K562 (cell line): Measurements from ENCODE around the gene KISS1. TPM values are rescaled to one million over a fixed set of nuclear protein-coding genes. Genes with fewer than 3 reads are reported as not detected.

Source experiments
- ATAC-seq: fragments of 200-7000 bp; cut with Tn5 transposase; 3 replicates; pipeline ENCODE4 v1.9.1; 2020; ENCODE audit warnings: moderate library complexity
- BruUV-seq: library from RNA; stranded (reverse); fragments of 400-500 nt; replicated peaks from 2 replicates; lab custom pipeline; 2021; lab: Mats Ljungman, UMichigan
- CTCF ChIA-PET: fragments of 300-600 bp; formaldehyde crosslinking; extraction: SDS; loops from one replicate; lab custom pipeline; 2021; ENCODE audit warnings: low intra/inter-chr PET ratio; lab: Yijun Ruan, JAX
- POLR2A ChIA-PET: fragments of 300-600, 350-650 bp; sonication (Branson Sonifier 250); formaldehyde crosslinking; extraction: SDS; loops from one replicate; lab custom pipeline; 2021; ENCODE audit warnings: antibody characterized with exemption, inconsistent platforms; lab: Yijun Ruan, JAX
- DNase-seq, 4 experiments: peaks; one replicate each; pipeline versions ENCODE4 v3.0.0 to v3.0.0-alpha.2; 2011 to 2018; ENCODE audit warnings: low spot score in 3 of 4, mixed read lengths in 3 of 4; ENCODE audit errors: extremely low read depth in 1 of 4
- FAIRE-seq: peaks from 2 replicates; lab custom pipeline; 2011; peaks lifted over from hg19 to GRCh38; lab: Jason Lieb, UNC
- H2AFZ ChIP-seq: 2 replicates; pipeline ENCODE4 v1.6.0; 2011; ENCODE audit warnings: low read depth, low read length, control low read depth, inconsistent platforms
- H3K27ac ChIP-seq: fragments of 200-600 bp; 3 replicates; pipeline ENCODE4 v1.8.0; 2011; ENCODE audit warnings: low read depth, mild to moderate bottlenecking, control low read depth, inconsistent platforms, low read length, moderate library complexity, mixed read lengths; ENCODE audit errors: extremely low read depth
- H3K27me3 ChIP-seq, 2 experiments: fragments of 300-600 bp in 1 of 2; 2 replicates in 1 of 2; 3 replicates in 1 of 2; pipeline versions ENCODE4 v1.6.0 to v1.8.0; 2011; ENCODE audit warnings: inconsistent platforms in 2 of 2, low read length in 2 of 2, mild to moderate bottlenecking in 1 of 2, mixed read lengths in 1 of 2, moderate library complexity in 1 of 2; ENCODE audit not compliant: control insufficient read depth in 2 of 2, insufficient read depth in 2 of 2
- H3K36me3 ChIP-seq: fragments of 300-600 bp; 3 replicates; pipeline ENCODE4 v1.8.0; 2011; ENCODE audit warnings: mild to moderate bottlenecking, low read length, inconsistent platforms; ENCODE audit not compliant: control insufficient read depth, insufficient read depth
- H3K4me1 ChIP-seq, 2 experiments: fragments of 200-600 bp in 1 of 2; replicated peaks in 1 of 2; 2 replicates in 1 of 2; 3 replicates in 1 of 2; pipeline versions ENCODE4 v1.5.1 to v1.8.0; 2011; ENCODE audit warnings: inconsistent platforms in 2 of 2, low read length in 2 of 2, mild to moderate bottlenecking in 1 of 2, mixed read lengths in 1 of 2, moderate library complexity in 1 of 2; ENCODE audit not compliant: control insufficient read depth in 2 of 2, insufficient read depth in 2 of 2
- H3K4me2 ChIP-seq: 2 replicates; pipeline ENCODE4 v1.6.1; 2011; ENCODE audit warnings: low read length, control low read depth, inconsistent platforms, mixed read lengths; ENCODE audit not compliant: insufficient read depth
- H3K4me3 ChIP-seq: fragments of 200-600 bp; sonication (generic), shearing (Covaris generic); 2 replicates; pipeline ENCODE4 v1.5.1; 2016; ENCODE audit warnings: control low read depth, inconsistent platforms
- H3K79me2 ChIP-seq: fragments of 200-600 bp; 3 replicates; pipeline ENCODE4 v1.8.0; 2011; ENCODE audit warnings: low read length, inconsistent platforms; ENCODE audit not compliant: control insufficient read depth, insufficient read depth
- H3K9ac ChIP-seq, 2 experiments: 2 replicates each; pipeline versions ENCODE4 v1.6.0 to v1.6.1; 2011; ENCODE audit warnings: low read depth in 2 of 2, low read length in 2 of 2, control low read depth in 1 of 2, inconsistent platforms in 1 of 2, mild to moderate bottlenecking in 1 of 2, mixed read lengths in 1 of 2; ENCODE audit not compliant: insufficient read depth in 1 of 2
- H3K9me1 ChIP-seq: one replicate; pipeline ENCODE4 v1.6.0; 2011; ENCODE audit warnings: inconsistent platforms, mild to moderate bottlenecking, low read length, moderate library complexity; ENCODE audit not compliant: control insufficient read depth, insufficient read depth
- H3K9me3 ChIP-seq: replicated peaks from 2 replicates; pipeline ENCODE4 v1.5.1; 2011; ENCODE audit warnings: low read depth, low read length, inconsistent platforms; ENCODE audit not compliant: control insufficient read depth, insufficient read depth
- H4K20me1 ChIP-seq: replicated peaks from 2 replicates; pipeline ENCODE4 v1.6.1; 2011; ENCODE audit warnings: low read length, inconsistent platforms, mixed read lengths; ENCODE audit not compliant: control insufficient read depth, insufficient read depth
- SAP30 ChIP-seq: fragments of 200-600 bp; sonication (generic); IDR thresholded peaks from 2 replicates; pipeline ENCODE4 v1.6.1; 2012; ENCODE audit warnings: borderline replicate concordance, low read depth, mild to moderate bottlenecking, moderate library complexity, low read length, control low read depth, inconsistent platforms; ENCODE audit not compliant: insufficient read depth, poor library complexity, severe bottlenecking
- TRIM25 ChIP-seq: fragments of 450-650 bp; IDR thresholded peaks from 2 replicates; pipeline ENCODE4 v1.7.0; 2016; ENCODE audit warnings: borderline replicate concordance
- ZNF77 ChIP-seq: fragments of 250-450 bp; sonication (Bioruptor Pico); IDR thresholded peaks from 2 replicates; pipeline ENCODE4 v1.5.0; 2020
- WGBS: fragments of 100-300 bp; shearing (Covaris generic); methylation state at CpG from one replicate; pipeline ENCODE4 v1.1.6; 2016; ENCODE audit warnings: low coverage, mixed read lengths; ENCODE audit not compliant: insufficient coverage; ENCODE audit errors: missing lambda C conversion rate; 5-methylcytosine and 5-hydroxymethylcytosine counted together
- in situ Hi-C: fragments of 300-500 bp; cut with MboI; formaldehyde crosslinking; loops from 4 replicates; pipeline ENCODE4 v1.15.0; 2018; ENCODE audit warnings: inconsistent platforms, mixed read lengths
- intact Hi-C: fragments of 100-400 bp; cut with micrococcal nuclease; formaldehyde crosslinking; loops from 2 replicates; pipeline ENCODE4 v1.14.2; 2022
- polyA plus RNA-seq, 8 experiments: library from polyadenylated mRNA; depleted of rRNA in 4 of 8; stranded (reverse) in 5 of 8; unstranded in 3 of 8; fragments of >200 nt; fragmentation: Nextera tagmentation in 2 of 8; fragmentation: Illumina TruSeq in 1 of 8; extraction: Ambion mirVana in 2 of 8; extraction: Trizol in 1 of 8; gene quantifications; 2 replicates each; pipeline versions ENCODE4 v1.2.1 to v1.2.3, GENCODE V29; 2011 to 2014; ENCODE audit warnings: inconsistent platforms in 1 of 8, missing spikeins in 1 of 8
- total RNA-seq, 7 experiments: library from RNA; depleted of rRNA in 6 of 7; stranded (reverse); fragments of >200 nt in 6 of 7; fragmentation: Illumina TruSeq in 2 of 7; extraction: Trizol in 2 of 7; gene quantifications; 2 replicates each; pipeline versions ENCODE4 v1.2.1 to v1.2.3, GENCODE V29; 2011 to 2021; ENCODE audit warnings: low replicate concordance in 1 of 7

Gene KISS1
- total and polyA plus RNA-seq, 9 of the 15 experiments (the other 6 are each of a cell fraction or from before 2014, with no cell fraction given) = 0.31 TPM; not detected in 8

- Histone ChIP-seq H2AFZ (no peak overlapping the region), H3K4me3 (no peak overlapping the region), H3K4me2 (no peak overlapping the region), H3K4me1 (peaks cover 18 to 27% of the 10 kb centered on the region in 2 experiments; a peak in 4 of 5 replicates), H3K9me3 (0 out of 2 replicates have a peak, but pooled peaks cover under 1% of the 10 kb centered on the region), H3K27ac (no peak overlapping the region), H3K36me3 (no peaks in the 10 kb centered on the region), H4K20me1 (no peaks in the 10 kb centered on the region), H3K9me1 (no peaks in the 10 kb centered on the region), H3K9ac (no peak overlapping the region), H3K27me3 (peaks cover 5 to 12% of the 10 kb centered on the region in 2 experiments; a peak in 4 of 5 replicates), H3K79me2 (no peaks in the 10 kb centered on the region)
- BruUV-seq = no TSS peak
- ChIA-PET CTCF (no interaction called here), POLR2A (interaction anchor here (2.5 kb wide), 1 partner anchor 8 kb away, joined by 13 read pairs; the partner anchor contains the start of gene REN)
- no peak for ATAC-seq
- no peak for FAIRE-seq
- TF ChIP-seq SAP30 (no peak), ZNF77 (CRISPR knock-in tag) (no peak), TRIM25 (no peak)
- WGBS = 7% methylated on average over 3 of the region's 3 CpGs
- in situ Hi-C loops = loop anchor here (10.0 kb wide), 1 partner anchor 330 kb away; no protein-coding TSS in a partner anchor
- DNase-seq = no peak
- intact Hi-C loops = no loop called here
Measured at GRCh38 chr1:204174958-204175357, 21.3 kb downstream of the KISS1 start.
